ENCODE data around the gene SCD5. TPM values are rescaled to one million over a fixed set of nuclear protein-coding genes. Genes with fewer than 3 reads are reported as not detected.

Gene SCD5
- total and polyA plus RNA-seq, 2 of the 4 experiments (the other 2 are of a cell fraction), result 12.4 to 13.5 TPM

DNA sequence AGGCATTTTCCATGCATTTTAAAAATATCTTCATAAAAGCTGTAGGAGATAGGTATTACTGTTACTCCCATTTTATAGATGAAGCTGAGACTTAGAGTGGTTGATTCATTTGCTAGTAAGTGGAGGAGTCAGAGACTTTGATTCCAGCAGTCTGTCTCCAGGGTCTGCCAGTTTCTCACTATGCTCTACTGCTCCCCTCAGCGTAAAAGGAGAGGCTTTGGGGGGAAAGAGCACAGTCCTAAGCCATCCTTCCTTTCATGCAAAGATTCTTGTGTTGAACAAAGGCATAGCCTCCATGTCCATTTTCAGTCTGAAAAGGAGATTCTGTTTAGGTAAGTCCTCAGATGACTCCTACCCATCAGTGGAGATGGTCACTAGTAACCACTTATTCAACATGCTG, 119.1 kb downstream of the SCD5 start:
- Histone ChIP-seq H2AK5ac (ENCODE audit: low read depth, low read length) (no peak overlapping the region), H3K56ac (ENCODE audit: extremely low read depth, insufficient read depth, low read length) (no peak overlapping the region), H3K36me3 (ENCODE audit: control insufficient read depth, insufficient read depth, low read length) (peaks cover 4% of the 10 kb centered on the region; the same call in 1 of the 2 replicates), H3K23ac (ENCODE audit: low read depth, low read length) (no peak overlapping the region), H3K9ac (ENCODE audit: low read depth, low read length) (no peak overlapping the region), H3K27ac (ENCODE audit: insufficient read depth, low read length) (no peak overlapping the region), H3K27me3 (ENCODE audit: control insufficient read depth, insufficient read depth, low read length) (no peaks in the 10 kb centered on the region), H3K4me2 (ENCODE audit: low read depth, low read length) (no peak overlapping the region), H2BK20ac (ENCODE audit: low read depth, low read length) (no peak overlapping the region), H2BK15ac (ENCODE audit: low read depth, low read length) (no peak overlapping the region), H3K4me3 (ENCODE audit: insufficient read depth, low read depth, low read length) (no peak overlapping the region), H3K9me1 (ENCODE audit: insufficient read depth, low read length) (no peaks in the 10 kb centered on the region; the same call in 1 of the 2 replicates), H2BK120ac (ENCODE audit: low read depth, low read length) (no peak overlapping the region), H3K14ac (replicated peaks; ENCODE audit: low read depth, low read length) (no peak overlapping the region), H4K91ac (ENCODE audit: insufficient read depth, low read depth, low read length) (no peak overlapping the region), H4K20me1 (ENCODE audit: insufficient read depth, low read length) (no peaks in the 10 kb centered on the region), H2BK5ac (ENCODE audit: low read depth, low read length, poor library complexity, severe bottlenecking) (no peak overlapping the region), H3K4ac (ENCODE audit: low read depth, low read length) (no peak overlapping the region), H3K4me1 (ENCODE audit: control insufficient read depth, insufficient read depth, low read length) (no peaks in the 10 kb centered on the region), H4K5ac (ENCODE audit: low read depth, low read length) (no peak overlapping the region), H2AK9ac (replicated peaks; ENCODE audit: low read depth, low read length, poor library complexity) (no peak overlapping the region), H4K8ac (ENCODE audit: low read depth in 2 of 2, low read length in 2 of 2) (no peak overlapping the region), H3K9me3 (ENCODE audit: control insufficient read depth, insufficient read depth, low read length) (no peaks in the 10 kb centered on the region), H3K18ac (ENCODE audit: low read depth, low read length) (no peak overlapping the region), H3K79me1 (ENCODE audit: low read depth in 1 of 2, low read length in 2 of 2) (no peaks in the 10 kb centered on the region), H2AFZ (replicated peaks; ENCODE audit: low read length, poor library complexity) (no peak overlapping the region)
- BruUV-seq (replicated peaks), result no TSS peak
- dilution Hi-C loops (cut with HindIII; ENCODE audit: low sequenced_read_pairs, unreplicated experiment), result no loop called here
- intact Hi-C loops (cut with micrococcal nuclease), result no loop called here
- no CpG with 5 or more reads among the region's 1 CpG for WGBS, 2 experiments (ENCODE audit: extremely low coverage in 2 of 2, insufficient read length in 1 of 2)
- no peak for ATAC-seq (ENCODE audit: low read depth)
- ChIA-PET POLR2A (ENCODE audit: unreplicated experiment) (no interaction called here), CTCF (no interaction called here)
- no peak for DNase-seq
- TF ChIP-seq, protein P1, sequence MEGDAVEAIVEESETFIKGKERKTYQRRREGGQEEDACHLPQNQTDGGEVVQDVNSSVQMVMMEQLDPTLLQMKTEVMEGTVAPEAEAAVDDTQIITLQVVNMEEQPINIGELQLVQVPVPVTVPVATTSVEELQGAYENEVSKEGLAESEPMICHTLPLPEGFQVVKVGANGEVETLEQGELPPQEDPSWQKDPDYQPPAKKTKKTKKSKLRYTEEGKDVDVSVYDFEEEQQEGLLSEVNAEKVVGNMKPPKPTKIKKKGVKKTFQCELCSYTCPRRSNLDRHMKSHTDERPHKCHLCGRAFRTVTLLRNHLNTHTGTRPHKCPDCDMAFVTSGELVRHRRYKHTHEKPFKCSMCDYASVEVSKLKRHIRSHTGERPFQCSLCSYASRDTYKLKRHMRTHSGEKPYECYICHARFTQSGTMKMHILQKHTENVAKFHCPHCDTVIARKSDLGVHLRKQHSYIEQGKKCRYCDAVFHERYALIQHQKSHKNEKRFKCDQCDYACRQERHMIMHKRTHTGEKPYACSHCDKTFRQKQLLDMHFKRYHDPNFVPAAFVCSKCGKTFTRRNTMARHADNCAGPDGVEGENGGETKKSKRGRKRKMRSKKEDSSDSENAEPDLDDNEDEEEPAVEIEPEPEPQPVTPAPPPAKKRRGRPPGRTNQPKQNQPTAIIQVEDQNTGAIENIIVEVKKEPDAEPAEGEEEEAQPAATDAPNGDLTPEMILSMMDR (conservative IDR thresholded peaks at IDR 0.05; ENCODE audit: low read depth, low read length), result no peak
- TF ChIP-seq RFX5 (IDR thresholded peaks at IDR 0.05; ENCODE audit: low read depth, low read length), result no peak
- no peak for TF ChIP-seq CHD1 (IDR thresholded peaks at IDR 0.05; ENCODE audit: low read depth, low read length)
- TF ChIP-seq, protein P2, sequence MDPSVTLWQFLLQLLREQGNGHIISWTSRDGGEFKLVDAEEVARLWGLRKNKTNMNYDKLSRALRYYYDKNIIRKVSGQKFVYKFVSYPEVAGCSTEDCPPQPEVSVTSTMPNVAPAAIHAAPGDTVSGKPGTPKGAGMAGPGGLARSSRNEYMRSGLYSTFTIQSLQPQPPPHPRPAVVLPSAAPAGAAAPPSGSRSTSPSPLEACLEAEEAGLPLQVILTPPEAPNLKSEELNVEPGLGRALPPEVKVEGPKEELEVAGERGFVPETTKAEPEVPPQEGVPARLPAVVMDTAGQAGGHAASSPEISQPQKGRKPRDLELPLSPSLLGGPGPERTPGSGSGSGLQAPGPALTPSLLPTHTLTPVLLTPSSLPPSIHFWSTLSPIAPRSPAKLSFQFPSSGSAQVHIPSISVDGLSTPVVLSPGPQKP (IDR thresholded peaks at IDR 0.05; ENCODE audit: borderline replicate concordance, low read depth, low read length), result no peak
- no peak for TF ChIP-seq MAZ (IDR thresholded peaks at IDR 0.05; ENCODE audit: borderline replicate concordance, low read depth, low read length)
- no peak for TF ChIP-seq SMC3 (IDR thresholded peaks at IDR 0.05; ENCODE audit: low read depth, low read length)
- no peak for TF ChIP-seq NFE2L2 (IDR thresholded peaks at IDR 0.05; ENCODE audit: low read depth, low read length)
- TF ChIP-seq CEBPB (IDR thresholded peaks at IDR 0.05; ENCODE audit: low read depth, low read length), result no peak
- no peak for TF ChIP-seq RCOR1 (IDR thresholded peaks at IDR 0.05; ENCODE audit: insufficient replicate concordance, low read length)
- TF ChIP-seq, protein P3, sequence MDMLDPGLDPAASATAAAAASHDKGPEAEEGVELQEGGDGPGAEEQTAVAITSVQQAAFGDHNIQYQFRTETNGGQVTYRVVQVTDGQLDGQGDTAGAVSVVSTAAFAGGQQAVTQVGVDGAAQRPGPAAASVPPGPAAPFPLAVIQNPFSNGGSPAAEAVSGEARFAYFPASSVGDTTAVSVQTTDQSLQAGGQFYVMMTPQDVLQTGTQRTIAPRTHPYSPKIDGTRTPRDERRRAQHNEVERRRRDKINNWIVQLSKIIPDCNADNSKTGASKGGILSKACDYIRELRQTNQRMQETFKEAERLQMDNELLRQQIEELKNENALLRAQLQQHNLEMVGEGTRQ (IDR thresholded peaks at IDR 0.05; ENCODE audit: low read depth, low read length), result no peak
- TF ChIP-seq POLR2A (IDR thresholded peaks at IDR 0.05; ENCODE audit: low read depth, low read length), result no peak
- no peak for TF ChIP-seq RAD21 (IDR thresholded peaks at IDR 0.05; ENCODE audit: low read length)
- TF ChIP-seq FOS (IDR thresholded peaks at IDR 0.05; ENCODE audit: low read depth, low read length), result no peak
- no peak for TF ChIP-seq MXI1 (IDR thresholded peaks at IDR 0.05; ENCODE audit: borderline replicate concordance, low read depth, low read length)
- TF ChIP-seq BHLHE40 (IDR thresholded peaks at IDR 0.05; ENCODE audit: low read depth, low read length), result no peak
- in situ Hi-C loops (cut with MboI; ENCODE audit: low sequenced_read_pairs), result no loop called here

Measured in IMR-90 (cell line).